ENCODE results near the gene BCS1L. TPM values are rescaled to one million over a fixed set of nuclear protein-coding genes. Genes with fewer than 3 reads are reported as not detected.
"Not testable (repeated sequence)": the region's sequence is repeated elsewhere in the genome, so short reads cannot be mapped to it uniquely, and the experiment has no call there.

BCS1L gene
- total RNA-seq, 1 donor from 2014 or later, result 45.2 TPM

DNA sequence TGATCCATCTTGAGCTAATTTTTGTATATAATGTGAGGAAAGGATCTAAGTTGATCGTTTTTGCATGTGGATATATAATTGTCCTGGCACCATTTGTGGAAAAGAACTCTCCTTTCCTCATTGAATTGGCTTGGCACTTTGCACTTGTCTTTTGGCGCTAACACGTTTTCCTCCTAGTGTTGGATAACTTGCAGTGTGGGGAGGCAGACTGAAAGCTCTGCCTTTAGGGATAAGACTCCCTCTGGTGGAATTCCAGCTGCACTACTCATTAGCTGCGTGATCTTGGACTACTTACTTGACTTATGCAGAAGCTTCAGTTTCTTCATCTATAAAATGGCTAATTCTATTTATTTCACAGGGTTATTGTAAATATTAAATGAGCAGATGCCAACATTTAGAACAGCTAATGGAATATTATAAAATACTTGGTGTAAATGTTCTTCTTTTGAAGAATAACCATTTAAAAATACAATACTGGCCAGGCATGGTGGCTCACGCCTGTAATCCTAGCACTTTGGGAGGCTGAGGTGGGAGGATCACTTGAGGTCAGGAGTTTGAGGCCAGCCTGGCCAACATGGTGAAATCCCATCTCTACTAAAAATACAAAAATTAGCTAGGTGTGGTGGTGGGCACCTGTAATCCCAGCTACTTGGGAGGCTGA lies 28.0 kb downstream of the BCS1L start:
- H3K27ac Mint-ChIP-seq (ENCODE audit: unreplicated experiment); H3K4me1 Mint-ChIP-seq; H3K9me3 Mint-ChIP-seq; H3K27me3 Mint-ChIP-seq (ENCODE audit: low read depth); H3K36me3 Mint-ChIP-seq (ENCODE audit: low read depth); H3K4me3 Mint-ChIP-seq: not testable (repeated sequence)
- TF ChIP-seq, protein P1, sequence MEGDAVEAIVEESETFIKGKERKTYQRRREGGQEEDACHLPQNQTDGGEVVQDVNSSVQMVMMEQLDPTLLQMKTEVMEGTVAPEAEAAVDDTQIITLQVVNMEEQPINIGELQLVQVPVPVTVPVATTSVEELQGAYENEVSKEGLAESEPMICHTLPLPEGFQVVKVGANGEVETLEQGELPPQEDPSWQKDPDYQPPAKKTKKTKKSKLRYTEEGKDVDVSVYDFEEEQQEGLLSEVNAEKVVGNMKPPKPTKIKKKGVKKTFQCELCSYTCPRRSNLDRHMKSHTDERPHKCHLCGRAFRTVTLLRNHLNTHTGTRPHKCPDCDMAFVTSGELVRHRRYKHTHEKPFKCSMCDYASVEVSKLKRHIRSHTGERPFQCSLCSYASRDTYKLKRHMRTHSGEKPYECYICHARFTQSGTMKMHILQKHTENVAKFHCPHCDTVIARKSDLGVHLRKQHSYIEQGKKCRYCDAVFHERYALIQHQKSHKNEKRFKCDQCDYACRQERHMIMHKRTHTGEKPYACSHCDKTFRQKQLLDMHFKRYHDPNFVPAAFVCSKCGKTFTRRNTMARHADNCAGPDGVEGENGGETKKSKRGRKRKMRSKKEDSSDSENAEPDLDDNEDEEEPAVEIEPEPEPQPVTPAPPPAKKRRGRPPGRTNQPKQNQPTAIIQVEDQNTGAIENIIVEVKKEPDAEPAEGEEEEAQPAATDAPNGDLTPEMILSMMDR (conservative IDR thresholded peaks at IDR 0.05), result peak; percentile 81
- peak; percentile 43 for DNase-seq (ENCODE audit: low read depth, low spot score)

DNA sequence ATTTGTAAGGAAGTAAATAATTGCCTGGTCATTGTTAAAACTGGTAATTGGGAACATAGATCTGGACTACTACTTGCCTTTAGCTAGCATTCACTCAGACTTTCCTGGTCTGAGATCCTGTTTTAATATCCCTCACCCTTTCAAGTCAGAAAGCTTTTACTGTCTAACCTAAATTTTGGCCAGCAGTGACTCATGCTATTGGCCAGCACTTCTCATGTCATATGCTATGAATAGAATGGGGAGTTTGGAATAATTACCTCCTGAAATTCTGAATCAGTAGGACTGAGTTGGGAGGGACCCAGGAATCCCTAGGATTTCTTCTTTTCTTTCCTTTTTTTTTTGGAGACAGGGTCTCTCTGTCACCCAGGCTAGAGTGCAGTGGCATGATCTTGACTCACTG lies 31.8 kb downstream of the BCS1L start:
- H3K4me1 Mint-ChIP-seq, result peaks cover 19% of the 10 kb centered on the region
- H3K4me3 Mint-ChIP-seq, result no peak overlapping the region
- no peaks in the 10 kb centered on the region for H3K27me3 Mint-ChIP-seq (ENCODE audit: low read depth)
- DNase-seq (ENCODE audit: low read depth, low spot score), result no peak
- H3K27ac Mint-ChIP-seq (ENCODE audit: unreplicated experiment), result no peak overlapping the region
- TF ChIP-seq, protein P1 (conservative IDR thresholded peaks at IDR 0.05), result no peak
- peaks cover 3% of the 10 kb centered on the region for H3K36me3 Mint-ChIP-seq (ENCODE audit: low read depth)
- H3K9me3 Mint-ChIP-seq, result no peaks in the 10 kb centered on the region

DNA sequence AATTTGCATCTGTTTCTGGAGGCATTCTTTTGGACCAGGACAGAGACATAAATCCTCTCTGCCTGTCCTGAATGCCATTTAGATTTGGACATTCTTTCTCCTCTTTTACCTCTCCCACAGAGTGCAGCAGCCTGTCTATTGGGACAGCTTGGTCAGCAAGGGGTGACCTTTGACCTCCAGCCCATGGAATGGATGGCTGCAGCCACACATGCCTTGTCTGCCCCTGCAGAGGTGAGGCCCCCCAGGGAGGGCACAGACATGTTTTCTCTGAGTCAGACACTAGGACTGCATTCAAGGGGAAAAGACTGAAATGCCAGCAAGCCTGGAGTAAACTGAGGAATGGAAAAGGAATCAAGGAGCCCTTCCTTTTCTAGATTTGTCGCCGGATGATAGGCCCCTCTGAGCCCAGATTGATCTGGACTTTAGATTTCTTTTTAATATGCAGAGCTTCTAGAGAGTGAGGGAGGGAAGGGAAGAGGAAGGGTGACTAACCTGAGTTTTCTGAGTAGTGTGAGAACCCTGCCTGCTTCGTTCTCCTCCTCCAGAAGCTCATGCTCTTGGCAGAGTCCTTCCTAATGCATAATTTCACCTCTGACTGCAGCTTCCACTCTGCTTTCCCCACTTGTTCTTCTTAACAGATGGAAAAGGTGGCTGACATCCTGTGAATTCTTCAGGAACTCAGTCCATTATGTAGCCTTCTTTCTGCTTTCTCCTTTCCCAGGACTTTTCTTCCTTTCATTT lies 35.1 kb downstream of the BCS1L start:
- TF ChIP-seq, protein P1 (conservative IDR thresholded peaks at IDR 0.05), result no peak
- Mint-ChIP-seq H3K9me3 (no peaks in the 10 kb centered on the region), H3K27me3 (ENCODE audit: low read depth) (no peaks in the 10 kb centered on the region), H3K27ac (ENCODE audit: unreplicated experiment) (no peak overlapping the region), H3K4me3 (no peak overlapping the region), H3K36me3 (ENCODE audit: low read depth) (peaks cover 7% of the 10 kb centered on the region), H3K4me1 (peaks cover 13% of the 10 kb centered on the region)
- DNase-seq (ENCODE audit: low read depth, low spot score), result peak; percentile 28

DNA sequence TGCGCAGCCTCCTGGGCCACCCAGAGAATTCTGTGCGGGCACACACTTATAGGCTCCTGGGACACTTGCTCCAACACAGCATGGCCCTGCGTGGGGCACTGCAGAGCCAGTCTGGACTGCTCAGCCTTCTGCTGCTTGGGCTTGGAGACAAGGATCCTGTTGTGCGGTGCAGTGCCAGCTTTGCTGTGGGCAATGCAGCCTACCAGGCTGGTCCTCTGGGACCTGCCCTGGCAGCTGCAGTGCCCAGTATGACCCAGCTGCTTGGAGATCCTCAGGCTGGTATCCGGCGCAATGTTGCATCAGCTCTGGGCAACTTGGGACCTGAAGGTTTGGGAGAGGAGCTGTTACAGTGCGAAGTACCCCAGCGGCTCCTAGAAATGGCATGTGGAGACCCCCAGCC lies 39.4 kb downstream of the BCS1L start:
- H3K4me1 Mint-ChIP-seq, result peaks cover 11% of the 10 kb centered on the region
- TF ChIP-seq, protein P1 (conservative IDR thresholded peaks at IDR 0.05), result no peak
- H3K36me3 Mint-ChIP-seq (ENCODE audit: low read depth), result peaks cover 8% of the 10 kb centered on the region
- no peak overlapping the region for H3K27ac Mint-ChIP-seq (ENCODE audit: unreplicated experiment)
- H3K9me3 Mint-ChIP-seq, result no peaks in the 10 kb centered on the region
- no peak for DNase-seq (ENCODE audit: low read depth, low spot score)
- no peaks in the 10 kb centered on the region for H3K27me3 Mint-ChIP-seq (ENCODE audit: low read depth)
- H3K4me3 Mint-ChIP-seq, result no peak overlapping the region

DNA sequence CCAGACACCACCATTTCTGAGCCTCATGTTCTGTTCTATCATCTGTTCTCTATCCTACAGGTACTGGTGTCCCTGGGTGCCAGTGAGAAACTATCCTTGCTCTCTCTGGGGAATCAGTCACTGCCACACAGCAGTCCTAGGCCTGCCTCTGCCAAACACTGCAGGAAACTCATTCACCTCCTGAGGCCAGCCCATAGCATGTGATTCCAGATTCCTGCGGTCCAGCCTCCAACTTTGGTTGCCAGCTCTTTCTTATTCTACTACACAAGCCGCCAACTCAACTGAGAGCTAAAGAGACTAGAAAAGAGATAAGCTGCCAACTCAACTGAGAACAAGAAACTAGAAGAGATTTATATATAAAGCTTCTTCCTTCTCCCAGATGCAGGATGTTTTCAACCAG lies 42.3 kb downstream of the BCS1L start:
- Mint-ChIP-seq H3K27me3 (ENCODE audit: low read depth) (no peaks in the 10 kb centered on the region), H3K36me3 (ENCODE audit: low read depth) (peaks cover 5% of the 10 kb centered on the region), H3K4me3 (no peak overlapping the region), H3K9me3 (no peaks in the 10 kb centered on the region), H3K4me1 (no peaks in the 10 kb centered on the region), H3K27ac (ENCODE audit: unreplicated experiment) (no peak overlapping the region)
- TF ChIP-seq, protein P1 (conservative IDR thresholded peaks at IDR 0.05), result no peak
- DNase-seq (ENCODE audit: low read depth, low spot score), result no peak
